HepG2 (cell line): ENCODE results near the gene IL12B. TPM values are rescaled to one million over a fixed set of nuclear protein-coding genes. Genes with fewer than 3 reads are reported as not detected.

ENCODE experiments used
- ATAC-seq: fragments of 200-7000 bp; cut with Tn5 transposase; 3 replicates; pipeline ENCODE4 v1.9.1; 2020; ENCODE audit warnings: mild to moderate bottlenecking, moderate library complexity
- BruUV-seq: library from RNA; stranded (reverse); fragments of 400-500 nt; replicated peaks from 2 replicates; lab custom pipeline; 2021; lab: Mats Ljungman, UMichigan
- CTCF ChIA-PET: fragments of 300-600 bp; formaldehyde crosslinking; extraction: SDS; loops from one replicate; lab custom pipeline; 2021; ENCODE audit warnings: low total read pairs, inconsistent platforms, low intra/inter-chr PET ratio; lab: Yijun Ruan, JAX
- POLR2A ChIA-PET: fragments of 350-600 bp; sonication (Branson Sonifier 250); formaldehyde crosslinking; loops from one replicate; lab custom pipeline; 2020; ENCODE audit warnings: antibody characterized with exemption, inconsistent platforms; lab: Yijun Ruan, JAX
- DNase-seq: peaks from one replicate; pipeline ENCODE4 v3.0.0-alpha.2; 2015; ENCODE audit warnings: low spot score
- FAIRE-seq: peaks from 3 replicates; lab custom pipeline; 2011; peaks lifted over from hg19 to GRCh38; lab: Jason Lieb, UNC
- H2AFZ ChIP-seq: one replicate; pipeline ENCODE4 v1.6.1; 2011; ENCODE audit warnings: low read length, inconsistent platforms
- H3K27ac ChIP-seq: fragments of 300-600 bp; 3 replicates; pipeline ENCODE4 v1.8.0; 2011; ENCODE audit warnings: mixed run types, mild to moderate bottlenecking, mixed read lengths, low read length, inconsistent platforms; ENCODE audit not compliant: insufficient read depth; ENCODE audit errors: extremely low read length
- H3K27me3 ChIP-seq, 2 experiments: fragments of 200-600 bp in 1 of 2; 2 replicates in 1 of 2; 3 replicates in 1 of 2; pipeline versions ENCODE4 v1.6.0 to v1.8.0; 2011; ENCODE audit warnings: low read length in 2 of 2, mild to moderate bottlenecking in 2 of 2, moderate library complexity in 2 of 2, inconsistent platforms in 1 of 2; ENCODE audit not compliant: insufficient read depth in 2 of 2, control insufficient read depth in 1 of 2
- H3K36me3 ChIP-seq, 2 experiments: fragments of 200-600 bp in 1 of 2; replicated peaks in 1 of 2; 2 replicates in 1 of 2; 3 replicates in 1 of 2; pipeline versions ENCODE4 v1.5.1 to v1.8.0; 2011; ENCODE audit warnings: low read length in 2 of 2, inconsistent platforms in 1 of 2; ENCODE audit not compliant: insufficient read depth in 2 of 2, control insufficient read depth in 1 of 2
- H3K4me1 ChIP-seq: 2 replicates; pipeline ENCODE4 v1.5.1; 2012; ENCODE audit warnings: low read length, inconsistent platforms; ENCODE audit not compliant: insufficient read depth
- H3K4me2 ChIP-seq: 2 replicates; pipeline ENCODE4 v1.6.0; 2011; ENCODE audit warnings: low read depth, low read length, inconsistent platforms
- H3K4me3 ChIP-seq, 3 experiments: fragments of 200-600 bp in 1 of 3; sonication (generic), shearing (Covaris generic) in 1 of 3; replicated peaks in 1 of 3; 2 replicates each; pipeline ENCODE4 v1.5.1; 2011 to 2016; ENCODE audit warnings: low read length in 3 of 3, inconsistent platforms in 2 of 3, low read depth in 2 of 3, mild to moderate bottlenecking in 2 of 3, control low read depth in 1 of 3, mixed read lengths in 1 of 3; ENCODE audit not compliant: insufficient read depth in 1 of 3
- H3K79me2 ChIP-seq: one replicate; pipeline ENCODE4 v1.6.1; 2011; ENCODE audit warnings: low read length, inconsistent platforms; ENCODE audit not compliant: insufficient read depth
- H3K9ac ChIP-seq: 2 replicates; pipeline ENCODE4 v1.6.0; 2011; ENCODE audit warnings: mild to moderate bottlenecking, low read depth, low read length, inconsistent platforms; ENCODE audit not compliant: insufficient read depth
- H3K9me3 ChIP-seq: 2 replicates; pipeline ENCODE4 v1.5.1; 2012; ENCODE audit warnings: mild to moderate bottlenecking, low read length
- H4K20me1 ChIP-seq: 2 replicates; pipeline ENCODE4 v1.6.0; 2011; ENCODE audit warnings: inconsistent platforms, mild to moderate bottlenecking, low read length, moderate library complexity; ENCODE audit not compliant: insufficient read depth
- CEBPB ChIP-seq: IDR thresholded peaks from 2 replicates; pipeline ENCODE4 v1.6.1; 2011; ENCODE audit warnings: low read depth, low read length, improper control_type of control experiment, borderline replicate concordance
- CEBPG ChIP-seq: IDR thresholded peaks from 2 replicates; pipeline ENCODE4 v1.6.1; 2016
- EP300 ChIP-seq, 3 experiments: sonication (generic) in 1 of 3; formaldehyde crosslinking in 1 of 3; IDR thresholded peaks; 2 replicates each; pipeline versions ENCODE4 v1.5.1 to v1.6.1; 2011 to 2020; ENCODE audit warnings: low read depth in 2 of 3, low read length in 2 of 3, borderline replicate concordance in 1 of 3, improper control_type of control experiment in 1 of 3, mild to moderate bottlenecking in 1 of 3, missing genetic modification reagents in 1 of 3, moderate library complexity in 1 of 3
- FOSL2 ChIP-seq: sonication (generic); formaldehyde crosslinking; IDR thresholded peaks from 2 replicates; pipeline ENCODE4 v1.4.0; 2020; ENCODE audit warnings: missing genetic modification reagents
- GATAD2A ChIP-seq: IDR thresholded peaks from 2 replicates; pipeline ENCODE4 v1.6.1; 2016
- KDM5A ChIP-seq: fragments of 200-600 bp; sonication (generic); IDR thresholded peaks from 2 replicates; pipeline ENCODE4 v1.7.0; 2018; ENCODE audit warnings: antibody characterized with exemption, mild to moderate bottlenecking, low read length, borderline replicate concordance
- POLR2AphosphoS2 ChIP-seq: IDR thresholded peaks from 2 replicates; pipeline ENCODE4 v1.6.1; 2011; ENCODE audit warnings: low read depth, low read length, improper control_type of control experiment
- RBFOX2 ChIP-seq: fragments of 200-400 bp; formaldehyde crosslinking; IDR thresholded peaks from 2 replicates; pipeline ENCODE4 v1.6.1; 2017; ENCODE audit warnings: low read depth, mild to moderate bottlenecking, low read length
- SOX6 ChIP-seq, 2 experiments: fragments of 450-650 bp in 1 of 2; sonication (generic) in 1 of 2; formaldehyde crosslinking in 1 of 2; IDR thresholded peaks; 2 replicates each; pipeline versions ENCODE4 v1.4.0 to v1.6.1; 2017 to 2020; ENCODE audit warnings: antibody characterized with exemption in 1 of 2, mild to moderate bottlenecking in 1 of 2, missing genetic modification reagents in 1 of 2
- ZNF205 ChIP-seq: IDR thresholded peaks from 2 replicates; pipeline ENCODE4 v1.6.1; 2018; ENCODE audit warnings: missing biosample characterization, missing genetic modification reagents
- ZNF878 ChIP-seq: sonication (generic); formaldehyde crosslinking; IDR thresholded peaks from 2 replicates; pipeline ENCODE4 v1.8.1; 2023; ENCODE audit warnings: mild to moderate bottlenecking, missing genetic modification reagents, moderate library complexity
- WGBS: methylation state at CpG from one replicate; pipeline ENCODE4 v1.1.6; 2017; ENCODE audit warnings: low lambda C conversion rate; 5-methylcytosine and 5-hydroxymethylcytosine counted together
- in situ Hi-C: cut with HindIII; loops from 2 replicates; pipeline ENCODE4 v1.10.0; 2017; ENCODE audit warnings: low pct_unique_long_range_greater_than_20kb; ENCODE audit not compliant: extremely low pct_ligation_motif_present
- intact Hi-C: fragments of 100-400 bp; cut with micrococcal nuclease; formaldehyde crosslinking; loops from one replicate; pipeline ENCODE4 v1.10.0; 2022; ENCODE audit not compliant: unreplicated experiment
- polyA plus RNA-seq, 8 experiments: library from polyadenylated mRNA; depleted of rRNA in 3 of 8; stranded (reverse) in 7 of 8; unstranded in 1 of 8; fragments of >200 nt; fragmentation: Illumina TruSeq in 4 of 8; extraction: Trizol in 4 of 8; gene quantifications; 2 replicates each; pipeline versions ENCODE4 v1.2.1 to v1.2.3, GENCODE V29; 2011 to 2016; ENCODE audit warnings: low read depth in 4 of 8, missing spikeins in 1 of 8, mixed read lengths in 1 of 8; ENCODE audit not compliant: insufficient read depth in 1 of 8
- total RNA-seq, 5 experiments: library from RNA; depleted of rRNA; stranded (reverse); fragments of >200 nt; fragmentation: Illumina TruSeq; extraction: Trizol; gene quantifications; 2 replicates each; pipeline ENCODE4 v1.2.3, GENCODE V29; 2016; ENCODE audit warnings: low read depth in 1 of 5
- TF ChIP-seq, protein P1 (sequence below): sonication (generic); formaldehyde crosslinking; IDR thresholded peaks from 2 replicates; pipeline ENCODE4 v1.4.0; 2020; ENCODE audit warnings: missing genetic modification reagents
- TF ChIP-seq, protein P2 (sequence below): sonication (generic); formaldehyde crosslinking; IDR thresholded peaks from 2 replicates; pipeline ENCODE4 v1.8.0; 2022; ENCODE audit warnings: missing genetic modification reagents, mild to moderate bottlenecking, moderate library complexity, borderline replicate concordance
- TF ChIP-seq, protein P3 (sequence below): IDR thresholded peaks from 2 replicates; pipeline ENCODE4 v1.4.0; 2020; ENCODE audit warnings: mild to moderate bottlenecking, missing genetic modification reagents
- TF ChIP-seq, protein P4 (sequence below): fragments of 450-650 bp; IDR thresholded peaks from 2 replicates; pipeline ENCODE4 v1.6.1; 2016

IL12B gene
- total and polyA plus RNA-seq, 2 of the 13 experiments (the other 11 are each of a cell fraction or from before 2014, with no cell fraction given) = not detected

DNA sequence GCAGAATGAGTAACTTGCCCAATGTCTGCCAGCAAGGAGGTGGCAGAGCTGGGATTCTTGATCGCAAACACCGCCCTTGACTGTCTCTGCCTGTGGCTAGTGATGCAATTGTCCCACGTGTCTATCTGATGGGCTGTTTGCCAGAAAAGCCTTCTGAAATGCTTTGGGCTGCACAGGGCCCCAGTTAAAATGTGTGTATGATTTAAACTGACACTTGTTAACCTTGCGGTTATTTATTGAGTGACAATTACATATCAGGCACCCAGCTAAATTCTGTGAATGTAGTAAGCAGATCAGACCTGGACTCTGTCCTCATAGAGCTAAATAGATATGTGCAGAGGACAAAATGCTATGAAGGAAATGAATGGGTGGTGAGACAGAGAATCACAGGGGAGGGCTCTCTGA, 11.6 kb upstream of the IL12B start:
- FAIRE-seq = no peak
- ATAC-seq = peak; percentile 74
- intact Hi-C loops = no loop called here
- Histone ChIP-seq H3K79me2 (no peaks in the 10 kb centered on the region), H3K4me2 (no peak overlapping the region), H3K4me3 (no peak overlapping the region), H4K20me1 (no peaks in the 10 kb centered on the region), H2AFZ (no peak overlapping the region), H3K4me1 (peaks cover 10% of the 10 kb centered on the region), H3K27me3 (0 out of 5 replicates have a peak, but pooled peaks cover 1 to 4% of the 10 kb centered on the region in 2 experiments), H3K27ac (no peak overlapping the region), H3K36me3 (no peaks in the 10 kb centered on the region), H3K9me3 (no peaks in the 10 kb centered on the region), H3K9ac (no peak overlapping the region)
- ChIA-PET CTCF (no interaction called here), POLR2A (no interaction called here)
- in situ Hi-C loops = no loop called here
- WGBS = 0% methylated on average over 4 of the region's 4 CpGs
- peak; percentile 62 for DNase-seq
- BruUV-seq = no TSS peak
- TF ChIP-seq SOX6 (IDR thresholded peaks at IDR 0.05) (no peak), SOX6 (CRISPR knock-in tag; IDR thresholded peaks at IDR 0.05) (peak; percentile 55), CEBPG (CRISPR knock-in tag) (peak; percentile 86), KDM5A (no peak), ZNF878 (CRISPR knock-in tag) (no peak), ZNF205 (CRISPR knock-in tag) (peak; percentile 99), EP300 (IDR thresholded peaks at IDR 0.05; ENCODE audit: low read depth in 2 of 2, low read length in 2 of 2) (0 out of 4 replicates have a peak, but pooled peaks of 1 of the 2 experiments have one; percentile 23), EP300 (CRISPR knock-in tag; IDR thresholded peaks at IDR 0.05; ENCODE audit: borderline replicate concordance) (no peak), POLR2AphosphoS2 (no peak), RBFOX2 (no peak), FOSL2 (CRISPR knock-in tag) (peak; percentile 54), GATAD2A (CRISPR knock-in tag) (0 out of 2 replicates have a peak, but pooled peaks have one; percentile 44), CEBPB (peak; percentile 84; the same call in 1 of the 2 replicates)
- TF ChIP-seq, protein P1, sequence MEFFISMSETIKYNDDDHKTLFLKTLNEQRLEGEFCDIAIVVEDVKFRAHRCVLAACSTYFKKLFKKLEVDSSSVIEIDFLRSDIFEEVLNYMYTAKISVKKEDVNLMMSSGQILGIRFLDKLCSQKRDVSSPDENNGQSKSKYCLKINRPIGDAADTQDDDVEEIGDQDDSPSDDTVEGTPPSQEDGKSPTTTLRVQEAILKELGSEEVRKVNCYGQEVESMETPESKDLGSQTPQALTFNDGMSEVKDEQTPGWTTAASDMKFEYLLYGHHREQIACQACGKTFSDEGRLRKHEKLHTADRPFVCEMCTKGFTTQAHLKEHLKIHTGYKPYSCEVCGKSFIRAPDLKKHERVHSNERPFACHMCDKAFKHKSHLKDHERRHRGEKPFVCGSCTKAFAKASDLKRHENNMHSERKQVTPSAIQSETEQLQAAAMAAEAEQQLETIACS (CRISPR knock-in tag) = no peak
- TF ChIP-seq, protein P2, sequence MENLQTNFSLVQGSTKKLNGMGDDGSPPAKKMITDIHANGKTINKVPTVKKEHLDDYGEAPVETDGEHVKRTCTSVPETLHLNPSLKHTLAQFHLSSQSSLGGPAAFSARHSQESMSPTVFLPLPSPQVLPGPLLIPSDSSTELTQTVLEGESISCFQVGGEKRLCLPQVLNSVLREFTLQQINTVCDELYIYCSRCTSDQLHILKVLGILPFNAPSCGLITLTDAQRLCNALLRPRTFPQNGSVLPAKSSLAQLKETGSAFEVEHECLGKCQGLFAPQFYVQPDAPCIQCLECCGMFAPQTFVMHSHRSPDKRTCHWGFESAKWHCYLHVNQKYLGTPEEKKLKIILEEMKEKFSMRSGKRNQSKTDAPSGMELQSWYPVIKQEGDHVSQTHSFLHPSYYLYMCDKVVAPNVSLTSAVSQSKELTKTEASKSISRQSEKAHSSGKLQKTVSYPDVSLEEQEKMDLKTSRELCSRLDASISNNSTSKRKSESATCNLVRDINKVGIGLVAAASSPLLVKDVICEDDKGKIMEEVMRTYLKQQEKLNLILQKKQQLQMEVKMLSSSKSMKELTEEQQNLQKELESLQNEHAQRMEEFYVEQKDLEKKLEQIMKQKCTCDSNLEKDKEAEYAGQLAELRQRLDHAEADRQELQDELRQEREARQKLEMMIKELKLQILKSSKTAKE (CRISPR knock-in tag) = no peak
- TF ChIP-seq, protein P3, sequence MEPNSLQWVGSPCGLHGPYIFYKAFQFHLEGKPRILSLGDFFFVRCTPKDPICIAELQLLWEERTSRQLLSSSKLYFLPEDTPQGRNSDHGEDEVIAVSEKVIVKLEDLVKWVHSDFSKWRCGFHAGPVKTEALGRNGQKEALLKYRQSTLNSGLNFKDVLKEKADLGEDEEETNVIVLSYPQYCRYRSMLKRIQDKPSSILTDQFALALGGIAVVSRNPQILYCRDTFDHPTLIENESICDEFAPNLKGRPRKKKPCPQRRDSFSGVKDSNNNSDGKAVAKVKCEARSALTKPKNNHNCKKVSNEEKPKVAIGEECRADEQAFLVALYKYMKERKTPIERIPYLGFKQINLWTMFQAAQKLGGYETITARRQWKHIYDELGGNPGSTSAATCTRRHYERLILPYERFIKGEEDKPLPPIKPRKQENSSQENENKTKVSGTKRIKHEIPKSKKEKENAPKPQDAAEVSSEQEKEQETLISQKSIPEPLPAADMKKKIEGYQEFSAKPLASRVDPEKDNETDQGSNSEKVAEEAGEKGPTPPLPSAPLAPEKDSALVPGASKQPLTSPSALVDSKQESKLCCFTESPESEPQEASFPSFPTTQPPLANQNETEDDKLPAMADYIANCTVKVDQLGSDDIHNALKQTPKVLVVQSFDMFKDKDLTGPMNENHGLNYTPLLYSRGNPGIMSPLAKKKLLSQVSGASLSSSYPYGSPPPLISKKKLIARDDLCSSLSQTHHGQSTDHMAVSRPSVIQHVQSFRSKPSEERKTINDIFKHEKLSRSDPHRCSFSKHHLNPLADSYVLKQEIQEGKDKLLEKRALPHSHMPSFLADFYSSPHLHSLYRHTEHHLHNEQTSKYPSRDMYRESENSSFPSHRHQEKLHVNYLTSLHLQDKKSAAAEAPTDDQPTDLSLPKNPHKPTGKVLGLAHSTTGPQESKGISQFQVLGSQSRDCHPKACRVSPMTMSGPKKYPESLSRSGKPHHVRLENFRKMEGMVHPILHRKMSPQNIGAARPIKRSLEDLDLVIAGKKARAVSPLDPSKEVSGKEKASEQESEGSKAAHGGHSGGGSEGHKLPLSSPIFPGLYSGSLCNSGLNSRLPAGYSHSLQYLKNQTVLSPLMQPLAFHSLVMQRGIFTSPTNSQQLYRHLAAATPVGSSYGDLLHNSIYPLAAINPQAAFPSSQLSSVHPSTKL (CRISPR knock-in tag) = peak; percentile 44; the same call in 1 of the 2 replicates
- TF ChIP-seq, protein P4, sequence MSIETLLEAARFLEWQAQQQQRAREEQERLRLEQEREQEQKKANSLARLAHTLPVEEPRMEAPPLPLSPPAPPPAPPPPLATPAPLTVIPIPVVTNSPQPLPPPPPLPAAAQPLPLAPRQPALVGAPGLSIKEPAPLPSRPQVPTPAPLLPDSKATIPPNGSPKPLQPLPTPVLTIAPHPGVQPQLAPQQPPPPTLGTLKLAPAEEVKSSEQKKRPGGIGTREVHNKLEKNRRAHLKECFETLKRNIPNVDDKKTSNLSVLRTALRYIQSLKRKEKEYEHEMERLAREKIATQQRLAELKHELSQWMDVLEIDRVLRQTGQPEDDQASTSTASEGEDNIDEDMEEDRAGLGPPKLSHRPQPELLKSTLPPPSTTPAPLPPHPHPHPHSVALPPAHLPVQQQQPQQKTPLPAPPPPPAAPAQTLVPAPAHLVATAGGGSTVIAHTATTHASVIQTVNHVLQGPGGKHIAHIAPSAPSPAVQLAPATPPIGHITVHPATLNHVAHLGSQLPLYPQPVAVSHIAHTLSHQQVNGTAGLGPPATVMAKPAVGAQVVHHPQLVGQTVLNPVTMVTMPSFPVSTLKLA = no peak
